NT2/D1 (cell line): ENCODE data around the gene SFN.

Source experiments
- SUZ12 ChIP-seq: IDR thresholded peaks from 2 replicates; pipeline ENCODE4 v1.6.1; 2011; ENCODE audit not compliant: insufficient read length, insufficient read depth; ENCODE audit errors: extremely low read depth
- YY1 ChIP-seq: IDR thresholded peaks from 2 replicates; pipeline ENCODE4 v1.6.1; 2011; ENCODE audit not compliant: insufficient read length, insufficient read depth
- ZNF274 ChIP-seq: IDR thresholded peaks from 2 replicates; pipeline ENCODE4 v1.6.1; 2011; ENCODE audit warnings: mild to moderate bottlenecking, low read depth, low read length

DNA sequence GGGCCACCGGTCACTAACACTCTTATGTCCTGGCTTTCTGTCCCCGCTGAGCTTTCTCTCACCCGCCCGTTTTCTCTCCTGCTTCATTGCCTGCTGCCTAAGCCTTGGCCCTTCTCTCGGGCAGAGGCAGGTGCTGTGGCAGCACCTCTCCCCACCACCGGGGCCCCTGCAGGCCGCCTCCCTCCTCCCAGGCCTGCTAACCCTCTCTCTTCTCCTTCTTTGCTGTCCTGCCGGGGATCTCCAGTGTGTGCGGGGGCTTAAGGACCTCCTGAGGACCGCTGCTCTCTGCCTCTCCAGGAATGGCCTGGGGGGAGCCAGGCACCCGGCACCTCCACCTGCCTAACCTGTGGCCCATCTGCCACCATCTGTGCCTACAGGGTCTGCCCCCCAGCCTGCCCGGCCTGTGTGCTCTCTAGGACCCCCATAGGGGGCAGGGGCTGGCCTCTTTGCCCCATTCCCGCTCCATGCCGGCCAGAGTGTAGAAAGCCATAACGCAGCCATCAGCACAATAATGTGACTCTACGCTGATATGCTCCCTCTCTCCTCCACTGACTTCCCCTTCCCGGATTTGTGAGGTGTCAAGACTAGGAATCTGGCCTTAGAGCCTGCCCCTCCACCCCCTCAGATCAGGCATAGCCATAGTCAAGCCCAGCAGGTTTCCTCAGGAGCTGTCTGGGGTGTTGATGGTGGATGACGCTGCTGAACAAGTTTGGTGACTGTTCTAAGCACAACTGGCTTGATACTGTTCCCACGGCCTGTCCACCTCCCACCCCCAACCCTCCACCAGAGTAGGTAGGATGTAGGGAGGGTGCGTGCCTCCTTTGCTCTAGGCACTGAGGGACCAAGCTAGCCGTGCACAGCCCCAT is 6.1 kb upstream of the SFN start:
- no peak for TF ChIP-seq YY1
- TF ChIP-seq ZNF274: no peak
- TF ChIP-seq SUZ12: no peak
